8988T (cell line): ENCODE measurements around the gene URI1.

Experiments
- DNase-seq: peaks from one replicate; pipeline ENCODE4 v3.0.0; 2011

Gene URI1

GRCh38 chr19:30061223-30062064 lies 119.4 kb downstream of the URI1 start:
- peak; percentile 26 for DNase-seq

- peak; percentile 15 for DNase-seq
Measured at GRCh38 chr19:30062065-30062906, 120.2 kb downstream of the URI1 start.

- DNase-seq: peak; percentile 31
Measured at GRCh38 chr19:30062907-30063649, 121.0 kb downstream of the URI1 start.

GRCh38 chr19:30063650-30064347 lies 121.8 kb downstream of the URI1 start:
- DNase-seq: peak; percentile 19

- DNase-seq: peak; percentile 20
Measured at GRCh38 chr19:30064348-30064699, 122.3 kb downstream of the URI1 start.

GRCh38 chr19:30064771-30065494 lies 122.9 kb downstream of the URI1 start:
- DNase-seq: peak; percentile 18

- DNase-seq: no peak
Measured at GRCh38 chr19:30065680-30066606, 123.9 kb downstream of the URI1 start.
